Measurements from ENCODE around the gene CNFN.
"Not testable (repeated sequence)": the region's sequence is repeated elsewhere in the genome, so short reads cannot be mapped to it uniquely, and the experiment has no call there.

CNFN gene

DNA sequence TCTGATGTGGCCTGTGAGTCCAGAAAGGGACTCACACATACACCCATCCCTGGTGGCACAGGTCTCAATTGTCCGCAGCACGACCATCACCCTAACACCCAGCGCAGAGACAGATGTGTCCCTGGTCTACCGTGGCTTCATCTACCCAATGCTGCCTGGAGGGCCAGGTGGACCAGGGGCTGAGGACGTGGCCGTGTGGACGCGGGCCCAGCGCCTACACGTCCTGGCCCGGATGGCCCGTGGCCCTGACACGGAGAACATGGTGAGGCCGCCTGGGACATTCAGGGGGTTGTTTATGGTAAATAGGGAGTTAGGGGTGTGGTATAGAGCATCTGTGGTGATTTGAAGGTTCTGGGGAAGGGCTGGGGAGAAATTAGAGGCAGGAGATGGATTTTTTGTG is 41.9 kb downstream of the CNFN start:
- DNase-seq: no peak

- no peak for DNase-seq
These were observed 44.8 kb downstream of the CNFN start for GRCh38 chr19:42345191-42345812.

GRCh38 chr19:42344336-42344893 is 45.7 kb downstream of the CNFN start:
- no peak for DNase-seq

- DNase-seq: no peak
These were observed 46.6 kb downstream of the CNFN start for GRCh38 chr19:42343344-42344110.

DNA sequence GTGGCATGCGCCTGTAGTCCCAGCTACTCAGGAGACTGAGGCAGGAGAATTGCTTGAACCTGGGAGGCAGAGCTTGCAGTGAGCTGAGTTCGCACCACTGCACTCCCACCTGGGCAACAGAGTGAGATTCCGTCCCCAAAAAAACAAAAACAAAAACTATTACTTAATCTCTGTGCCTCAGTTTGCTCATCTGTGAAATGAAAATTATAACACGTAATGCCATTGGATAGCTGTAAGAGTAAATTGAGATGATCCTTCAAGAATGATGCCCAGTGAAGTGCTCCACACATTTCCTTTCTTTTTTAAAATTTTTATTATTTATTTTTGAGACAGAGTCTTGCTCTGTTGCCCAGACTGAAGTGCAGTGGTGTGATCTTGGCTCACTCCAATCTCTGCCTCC is 50.2 kb downstream of the CNFN start:
- not testable (repeated sequence) for DNase-seq

DNA sequence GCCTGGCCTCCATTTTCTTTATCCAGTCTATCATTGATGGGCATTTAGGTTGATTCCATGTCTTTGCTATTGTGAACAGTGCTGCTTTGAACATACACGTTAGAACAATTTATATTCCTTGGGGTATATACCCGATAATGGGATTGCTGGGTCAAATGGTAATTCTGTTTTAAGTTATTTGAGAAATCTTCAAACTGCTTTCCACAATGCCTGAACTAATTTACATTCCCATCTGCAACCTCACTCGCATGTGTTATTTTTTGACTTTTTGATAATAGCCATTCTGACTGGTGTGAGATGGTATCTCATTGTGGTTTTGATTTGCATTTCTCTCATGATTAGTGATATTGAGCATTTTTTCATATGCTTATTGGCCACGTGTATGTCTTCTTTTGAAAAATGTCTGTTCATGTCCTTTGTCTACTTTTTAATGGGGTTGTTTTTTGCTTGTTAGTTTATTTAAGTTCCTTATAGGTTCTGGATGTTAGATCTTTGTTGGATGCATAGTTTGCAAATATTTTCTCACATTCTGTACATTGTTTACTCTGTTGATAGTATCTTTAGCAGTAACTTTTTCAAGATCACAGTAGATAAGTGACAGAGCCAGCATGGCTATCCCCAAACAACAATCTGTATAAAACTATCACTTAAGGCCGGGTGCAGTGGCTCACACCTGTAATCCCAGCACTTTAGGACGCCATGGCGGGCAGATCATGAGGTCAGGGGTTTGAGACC is 50.8 kb downstream of the CNFN start:
- DNase-seq: not testable (repeated sequence)

Data from KG1 (cell line).